Upper lobe of left lung (tissue), 6 donors: ENCODE results near the gene KRTAP5-5. TPM values are rescaled to one million over a fixed set of nuclear protein-coding genes. Genes with fewer than 3 reads are reported as not detected.
"Not testable (repeated sequence)": the region's sequence is repeated elsewhere in the genome, so short reads cannot be mapped to it uniquely, and the experiment has no call there.

Source experiments
- ATAC-seq, 2 donors: fragments of 200-7000 bp; cut with Tn5 transposase; one replicate each; pipeline ENCODE4 v1.9.1; 2022; ENCODE audit warnings: mild to moderate bottlenecking in 2 of 2, moderate library complexity in 2 of 2; ENCODE audit not compliant: low FRiP score in 2 of 2
- DNase-seq, 2 donors: peaks; one replicate each; pipeline ENCODE4 v3.0.0-alpha.2; 2019 to 2020
- H3K27ac ChIP-seq, 4 donors: fragments of 200-600 bp; sonication (generic); one replicate each; pipeline ENCODE4 v1.5.1; 2016 to 2019
- H3K27me3 ChIP-seq, 4 donors: fragments of 200-600 bp; sonication (generic); one replicate each; pipeline ENCODE4 v1.5.1; 2017 to 2019
- H3K36me3 ChIP-seq, 4 donors: fragments of 200-600 bp; sonication (generic); one replicate each; pipeline ENCODE4 v1.5.1; 2016 to 2019
- H3K4me1 ChIP-seq, 4 donors: fragments of 200-600 bp; sonication (generic); one replicate each; pipeline ENCODE4 v1.5.1; 2018 to 2019
- H3K4me3 ChIP-seq, 4 donors: fragments of 200-600 bp; sonication (generic); one replicate each; pipeline ENCODE4 v1.5.1; 2017 to 2019; ENCODE audit warnings: mild to moderate bottlenecking in 2 of 4, moderate library complexity in 1 of 4
- H3K9me3 ChIP-seq, 4 donors: fragments of 200-600 bp; sonication (generic); one replicate each; pipeline ENCODE4 v1.5.1; 2018 to 2019
- EP300 ChIP-seq, 4 donors: sonication (generic); formaldehyde crosslinking; IDR thresholded peaks; one replicate each; pipeline ENCODE4 v1.5.1; 2017; ENCODE audit warnings: antibody characterized with exemption in 4 of 4, control low read depth in 2 of 4
- POLR2A ChIP-seq, 4 donors: fragments of 450-650 bp; IDR thresholded peaks; one replicate each; pipeline ENCODE4 v1.5.1; 2016 to 2017; ENCODE audit warnings: antibody characterized with exemption in 4 of 4, mild to moderate bottlenecking in 2 of 4
- POLR2AphosphoS5 ChIP-seq, 2 donors: sonication (generic); formaldehyde crosslinking; IDR thresholded peaks; one replicate each; pipeline ENCODE4 v1.5.1; 2017; ENCODE audit warnings: antibody characterized with exemption in 2 of 2
- WGBS, 2 donors: methylation state at CpG; one replicate each; pipeline ENCODE4 v1.1.5; 2017 to 2018; 5-methylcytosine and 5-hydroxymethylcytosine counted together
- total RNA-seq, 6 donors: library from RNA; depleted of rRNA in 4 of 6; stranded (reverse); fragments of >200 nt in 4 of 6; gene quantifications; one replicate each; pipeline versions ENCODE4 v1.1.0 to v1.2.1, GENCODE V29; 2016 to 2021
- TF ChIP-seq, protein P1 (sequence below), 6 experiments: fragments of 450-650 bp in 4 of 6; fragments of 200-600 bp in 2 of 6; sonication (generic) in 2 of 6; IDR thresholded peaks; one replicate each; pipeline ENCODE4 v1.5.1; 2016 to 2019; ENCODE audit warnings: antibody characterized with exemption in 6 of 6
- donor health status: DM: no; HTN: no; CAD: no; lungs with moderate emphysema.
- donor health status: DM: no; HTN: yes; CAD: no; lungs with severe emphysema.

KRTAP5-5 gene
- total RNA-seq, 6 donors from 2014 or later, result not detected

DNA sequence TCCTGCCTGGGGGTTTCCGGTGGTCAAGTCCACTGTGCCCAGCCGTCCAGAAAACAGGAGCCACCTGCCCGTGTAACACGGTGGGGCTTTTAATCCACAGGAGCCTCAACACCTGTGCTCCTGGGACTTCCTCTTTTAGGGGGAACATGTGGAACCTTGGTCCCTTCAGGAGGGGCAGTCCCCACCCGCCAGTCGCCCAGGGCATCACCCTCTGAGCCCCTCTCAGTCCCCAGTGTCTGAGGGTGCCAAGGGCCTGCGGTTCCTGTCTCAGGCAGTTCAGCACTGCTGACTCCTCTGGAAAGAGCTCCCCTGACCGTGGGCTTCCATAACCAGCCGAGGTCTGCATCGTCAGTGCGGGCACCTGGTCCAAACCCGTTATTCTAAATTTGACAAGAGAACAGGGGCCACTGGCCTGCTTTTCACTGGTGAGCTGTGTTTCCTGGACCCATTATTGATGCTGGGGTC is 15.8 kb downstream of the KRTAP5-5 start:
- H3K4me3 ChIP-seq, result no peak overlapping the region
- 73 to 82% methylated on average over 8 to 12 of the region's 12 CpGs for WGBS, 2 donors
- DNase-seq (no peak), ATAC-seq (no peak)
- TF ChIP-seq EP300 (IDR thresholded peaks at IDR 0.05) (no peak), POLR2AphosphoS5 (IDR thresholded peaks at IDR 0.05) (no peak), POLR2A (IDR thresholded peaks at IDR 0.05) (no peak)
- TF ChIP-seq, protein P1, sequence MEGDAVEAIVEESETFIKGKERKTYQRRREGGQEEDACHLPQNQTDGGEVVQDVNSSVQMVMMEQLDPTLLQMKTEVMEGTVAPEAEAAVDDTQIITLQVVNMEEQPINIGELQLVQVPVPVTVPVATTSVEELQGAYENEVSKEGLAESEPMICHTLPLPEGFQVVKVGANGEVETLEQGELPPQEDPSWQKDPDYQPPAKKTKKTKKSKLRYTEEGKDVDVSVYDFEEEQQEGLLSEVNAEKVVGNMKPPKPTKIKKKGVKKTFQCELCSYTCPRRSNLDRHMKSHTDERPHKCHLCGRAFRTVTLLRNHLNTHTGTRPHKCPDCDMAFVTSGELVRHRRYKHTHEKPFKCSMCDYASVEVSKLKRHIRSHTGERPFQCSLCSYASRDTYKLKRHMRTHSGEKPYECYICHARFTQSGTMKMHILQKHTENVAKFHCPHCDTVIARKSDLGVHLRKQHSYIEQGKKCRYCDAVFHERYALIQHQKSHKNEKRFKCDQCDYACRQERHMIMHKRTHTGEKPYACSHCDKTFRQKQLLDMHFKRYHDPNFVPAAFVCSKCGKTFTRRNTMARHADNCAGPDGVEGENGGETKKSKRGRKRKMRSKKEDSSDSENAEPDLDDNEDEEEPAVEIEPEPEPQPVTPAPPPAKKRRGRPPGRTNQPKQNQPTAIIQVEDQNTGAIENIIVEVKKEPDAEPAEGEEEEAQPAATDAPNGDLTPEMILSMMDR (IDR thresholded peaks at IDR 0.05), result no peak
- peaks cover 0 to 3% (median 0%) of the 10 kb centered on the region in 4 donors for H3K4me1 ChIP-seq
- H3K9me3 ChIP-seq, result no peaks in the 10 kb centered on the region
- H3K27me3 ChIP-seq, result no peaks in the 10 kb centered on the region
- H3K27ac ChIP-seq, result no peak overlapping the region
- no peaks in the 10 kb centered on the region for H3K36me3 ChIP-seq

GRCh38 chr11:1646540-1646939 is 17.0 kb downstream of the KRTAP5-5 start:
- not testable (repeated sequence) for DNase-seq, H3K4me1 ChIP-seq, H3K27ac ChIP-seq, H3K4me3 ChIP-seq, H3K27me3 ChIP-seq, H3K36me3 ChIP-seq, ATAC-seq, H3K9me3 ChIP-seq
- WGBS, 2 donors, result 92 to 95% methylated on average over 10 of the region's 10 CpGs

- H3K36me3 ChIP-seq, result no peaks in the 10 kb centered on the region
- WGBS, 2 donors, result 93 to 94% methylated on average over 31 to 34 of the region's 35 CpGs
- ATAC-seq (no peak), DNase-seq (peak in 1 of 2 donors; percentile 73)
- no peak for TF ChIP-seq EP300 (IDR thresholded peaks at IDR 0.05)
- TF ChIP-seq POLR2A (IDR thresholded peaks at IDR 0.05), result no peak
- no peak overlapping the region for H3K27ac ChIP-seq
- H3K4me3 ChIP-seq, result no peak overlapping the region
- H3K4me1 ChIP-seq, result peaks cover 0 to 7% (median 5%) of the 10 kb centered on the region in 4 donors
- H3K27me3 ChIP-seq, result no peaks in the 10 kb centered on the region
- H3K9me3 ChIP-seq, result no peaks in the 10 kb centered on the region
Measured at GRCh38 chr11:1647901-1648652, 18.5 kb downstream of the KRTAP5-5 start.

DNA sequence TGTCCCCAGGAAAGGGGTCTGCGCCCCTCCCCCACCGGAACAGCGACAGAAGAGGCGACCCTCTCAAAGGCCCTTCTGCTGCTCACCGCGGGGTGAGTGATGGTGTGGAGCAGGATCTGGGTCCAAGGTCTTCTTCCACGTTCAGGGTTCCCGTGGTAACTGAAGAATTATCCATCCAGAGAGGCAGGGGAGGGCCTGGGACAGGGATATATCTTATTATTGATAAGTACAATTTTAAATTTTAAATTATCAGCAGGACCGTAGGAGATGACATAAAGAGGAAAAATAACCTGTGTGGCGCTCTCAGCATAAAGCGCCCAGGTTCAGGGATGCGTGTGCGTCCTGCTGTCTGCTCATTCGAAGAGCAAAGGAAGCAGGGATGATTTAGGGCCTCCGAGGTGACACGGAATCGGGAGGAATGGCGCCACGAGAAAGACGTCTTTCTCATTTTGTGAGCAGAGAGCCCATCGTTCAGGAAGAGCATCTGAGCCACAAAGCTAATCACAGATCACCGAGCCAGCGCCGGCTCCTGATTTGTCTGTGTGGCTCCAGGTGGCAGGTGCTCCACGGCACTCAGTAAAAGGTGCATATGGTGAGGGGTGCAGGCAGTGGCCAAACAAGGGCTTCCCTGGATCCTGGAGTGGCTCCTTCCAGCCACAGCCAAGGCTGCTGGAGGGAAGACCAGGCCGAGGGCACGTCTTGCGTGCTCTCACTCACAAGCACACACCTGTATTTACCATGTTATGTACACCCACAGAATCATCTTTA is 19.3 kb downstream of the KRTAP5-5 start:
- ATAC-seq (no peak), DNase-seq (no peak)
- TF ChIP-seq, protein P1 (IDR thresholded peaks at IDR 0.05), result no peak
- no peak for TF ChIP-seq POLR2A (IDR thresholded peaks at IDR 0.05)
- 89% methylated on average over 24 to 28 of the region's 28 CpGs for WGBS, 2 donors
- no peak overlapping the region for H3K4me3 ChIP-seq
- peaks cover 0 to 7% (median 6%) of the 10 kb centered on the region in 4 donors for H3K4me1 ChIP-seq
- no peak overlapping the region for H3K27ac ChIP-seq
- H3K36me3 ChIP-seq, result no peaks in the 10 kb centered on the region
- no peaks in the 10 kb centered on the region for H3K9me3 ChIP-seq
- no peaks in the 10 kb centered on the region for H3K27me3 ChIP-seq

DNA sequence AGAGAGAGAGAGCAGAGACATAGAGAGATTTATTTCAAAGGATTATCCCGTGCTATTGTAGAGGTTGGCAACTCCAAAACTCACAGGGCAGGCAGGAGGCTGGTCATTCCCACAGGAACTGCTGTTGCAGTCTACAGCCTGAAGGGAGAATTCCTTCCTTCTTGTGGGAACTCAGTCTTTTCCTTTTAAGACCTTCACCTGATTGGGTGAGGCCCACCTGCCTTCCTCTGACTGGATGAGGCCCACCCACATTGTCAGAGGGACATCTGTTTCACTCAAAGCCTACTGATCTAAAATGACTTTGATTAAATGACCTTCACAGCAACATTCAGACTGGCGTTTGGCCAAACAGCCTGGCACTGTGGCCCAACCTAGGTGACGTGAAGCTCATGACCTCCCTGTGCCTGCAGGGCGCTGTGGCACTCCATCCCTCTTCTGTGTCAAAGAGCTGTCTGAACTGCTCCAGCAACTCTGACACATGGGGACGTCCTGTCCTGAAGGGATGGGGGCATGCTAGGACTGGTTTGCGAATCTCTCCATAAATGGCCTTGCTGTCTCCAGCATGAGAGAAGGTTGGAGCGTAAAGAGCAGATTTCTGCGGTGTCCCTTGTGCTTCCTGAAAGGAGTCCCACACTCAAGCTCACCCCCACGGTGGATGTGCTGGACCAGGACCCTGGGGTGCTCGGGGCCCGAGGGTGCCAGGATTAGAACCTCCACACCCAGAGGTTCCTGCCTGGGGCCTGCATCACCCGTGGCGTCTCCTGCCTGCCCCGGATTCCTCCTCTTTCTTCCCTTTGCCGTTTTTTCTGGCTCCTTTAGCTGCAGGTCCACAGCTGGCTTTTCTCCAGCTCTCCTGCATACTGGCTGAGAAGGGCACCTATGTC is 20.7 kb downstream of the KRTAP5-5 start:
- 74 to 86% methylated on average over 14 to 15 of the region's 15 CpGs for WGBS, 2 donors
- no peak for DNase-seq
- ATAC-seq, result no peak
- no peaks in the 10 kb centered on the region for H3K27me3 ChIP-seq
- H3K27ac ChIP-seq, result no peak overlapping the region
- TF ChIP-seq POLR2AphosphoS5 (IDR thresholded peaks at IDR 0.05) (no peak), EP300 (IDR thresholded peaks at IDR 0.05) (no peak)
- peaks cover 0 to 10% (median 6%) of the 10 kb centered on the region in 4 donors for H3K4me1 ChIP-seq
- no peaks in the 10 kb centered on the region for H3K36me3 ChIP-seq
- no peaks in the 10 kb centered on the region for H3K9me3 ChIP-seq
- H3K4me3 ChIP-seq, result no peak overlapping the region

- Histone ChIP-seq H3K4me1 (peaks cover 0 to 10% (median 6%) of the 10 kb centered on the region in 4 donors), H3K4me3 (no peak overlapping the region), H3K36me3 (no peaks in the 10 kb centered on the region), H3K27me3 (no peaks in the 10 kb centered on the region), H3K9me3 (no peaks in the 10 kb centered on the region), H3K27ac (no peak overlapping the region)
- TF ChIP-seq POLR2A (IDR thresholded peaks at IDR 0.05) (no peak), POLR2AphosphoS5 (IDR thresholded peaks at IDR 0.05) (no peak), EP300 (IDR thresholded peaks at IDR 0.05) (no peak)
- TF ChIP-seq, protein P1 (IDR thresholded peaks at IDR 0.05), result no peak
- ATAC-seq (no peak), DNase-seq (no peak)
- 72 to 86% methylated on average over 5 of the region's 5 CpGs for WGBS, 2 donors
Measured at GRCh38 chr11:1650918-1651262, 21.3 kb downstream of the KRTAP5-5 start.
